MM.1S (cell line): ENCODE data around the gene SPINT1.
A peak's percentile ranks its signal among the peaks of the same experiment; 100 is the strongest.

ENCODE experiments used
- DNase-seq: peaks from one replicate; pipeline ENCODE4 v3.0.0-alpha.2; 2015
- H2AFZ ChIP-seq: fragments of 300-600 bp; sonication (generic); 2 replicates; pipeline ENCODE4 v1.6.0; 2016; ENCODE audit warnings: antibody characterized with exemption, low read length
- H3F3A ChIP-seq: fragments of 300-600 bp; sonication (generic); 2 replicates; pipeline ENCODE4 v1.6.1; 2016; ENCODE audit warnings: mild to moderate bottlenecking, antibody characterized with exemption, low read length, moderate library complexity, mixed read lengths; ENCODE audit not compliant: insufficient read depth
- H3K27ac ChIP-seq: fragments of 300-600 bp; sonication (generic); 2 replicates; pipeline ENCODE4 v1.5.1; 2016; ENCODE audit warnings: mild to moderate bottlenecking, low read length
- H3K27me3 ChIP-seq: fragments of 300-600 bp; sonication (generic); replicated peaks from 2 replicates; pipeline ENCODE4 v1.6.0; 2016; ENCODE audit warnings: low read length; ENCODE audit not compliant: insufficient read depth
- H3K36me3 ChIP-seq: fragments of 300-600 bp; sonication (generic); replicated peaks from 2 replicates; pipeline ENCODE4 v1.6.1; 2016; ENCODE audit warnings: mild to moderate bottlenecking, low read length, mixed read lengths; ENCODE audit not compliant: insufficient read depth
- H3K4me1 ChIP-seq: fragments of 300-600 bp; sonication (generic); 2 replicates; pipeline ENCODE4 v1.6.1; 2016; ENCODE audit warnings: low read length, mixed read lengths
- H3K4me2 ChIP-seq: fragments of 300-600 bp; sonication (generic); 2 replicates; pipeline ENCODE4 v1.6.0; 2016; ENCODE audit warnings: low read depth, low read length
- H3K4me3 ChIP-seq: fragments of 300-600 bp; sonication (generic); 2 replicates; pipeline ENCODE4 v1.5.1; 2016; ENCODE audit warnings: low read length, mixed read lengths
- H3K79me2 ChIP-seq: fragments of 300-600 bp; sonication (generic); 2 replicates; pipeline ENCODE4 v1.6.1; 2016; ENCODE audit warnings: mixed run types, low read length, mixed read lengths
- H3K9ac ChIP-seq: fragments of 300-600 bp; sonication (generic); 2 replicates; pipeline ENCODE4 v1.6.1; 2016; ENCODE audit warnings: low read length, mixed read lengths
- H3K9me2 ChIP-seq: fragments of 300-600 bp; sonication (generic); replicated peaks from 2 replicates; pipeline ENCODE4 v1.6.1; 2016; ENCODE audit warnings: mild to moderate bottlenecking, low read length, mixed read lengths; ENCODE audit not compliant: insufficient read depth
- H3K9me3 ChIP-seq: fragments of 300-600 bp; sonication (generic); replicated peaks from 2 replicates; pipeline ENCODE4 v1.6.1; 2016; ENCODE audit warnings: mild to moderate bottlenecking, low read length, mixed read lengths; ENCODE audit not compliant: insufficient read depth
- H4K20me1 ChIP-seq: fragments of 300-600 bp; sonication (generic); 2 replicates; pipeline ENCODE4 v1.6.1; 2016; ENCODE audit warnings: mild to moderate bottlenecking, low read length, moderate library complexity, mixed read lengths; ENCODE audit not compliant: insufficient read depth
- EZH2 ChIP-seq: fragments of 300-600 bp; sonication (generic); optimal IDR thresholded peaks from 2 replicates; pipeline ENCODE3; 2017; ENCODE audit warnings: low read depth, mild to moderate bottlenecking, antibody characterized with exemption, low read length, mixed read lengths
- EZH2phosphoT487 ChIP-seq: fragments of 300-600 bp; sonication (generic); IDR thresholded peaks from 2 replicates; pipeline ENCODE4 v1.6.1; 2018; ENCODE audit warnings: antibody characterized with exemption, low read length
- TF ChIP-seq, protein P1 (sequence below): fragments of 300-600 bp; sonication (generic); IDR thresholded peaks from 2 replicates; pipeline ENCODE4 v1.5.1; 2016; ENCODE audit warnings: antibody characterized with exemption, low read length, mixed read lengths

Gene SPINT1

DNA sequence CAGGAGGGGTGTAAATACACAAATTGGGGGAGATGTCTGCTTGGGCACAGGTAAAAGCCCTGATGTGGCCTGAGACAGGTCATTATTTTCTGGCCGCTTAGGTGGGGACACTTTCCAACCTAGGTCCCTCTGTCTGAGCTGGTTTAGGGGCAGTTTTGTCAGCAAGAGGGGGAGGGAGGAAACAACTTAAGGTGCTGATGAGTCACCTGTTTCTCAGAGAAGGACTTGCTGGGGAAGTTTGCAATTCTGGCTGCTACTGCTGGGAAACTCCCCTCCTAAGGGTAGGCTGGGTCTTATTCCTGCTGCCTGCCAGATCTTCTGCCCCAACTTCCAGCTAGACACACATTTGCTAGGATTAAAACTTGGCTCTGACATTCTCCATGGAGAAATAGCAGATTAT lies 34.9 kb downstream of the SPINT1 start:
- no peaks in the 10 kb centered on the region for H3K27me3 ChIP-seq
- H3F3A ChIP-seq, result no peaks in the 10 kb centered on the region
- no peak for TF ChIP-seq EZH2
- no peak for TF ChIP-seq EZH2phosphoT487
- TF ChIP-seq, protein P1, sequence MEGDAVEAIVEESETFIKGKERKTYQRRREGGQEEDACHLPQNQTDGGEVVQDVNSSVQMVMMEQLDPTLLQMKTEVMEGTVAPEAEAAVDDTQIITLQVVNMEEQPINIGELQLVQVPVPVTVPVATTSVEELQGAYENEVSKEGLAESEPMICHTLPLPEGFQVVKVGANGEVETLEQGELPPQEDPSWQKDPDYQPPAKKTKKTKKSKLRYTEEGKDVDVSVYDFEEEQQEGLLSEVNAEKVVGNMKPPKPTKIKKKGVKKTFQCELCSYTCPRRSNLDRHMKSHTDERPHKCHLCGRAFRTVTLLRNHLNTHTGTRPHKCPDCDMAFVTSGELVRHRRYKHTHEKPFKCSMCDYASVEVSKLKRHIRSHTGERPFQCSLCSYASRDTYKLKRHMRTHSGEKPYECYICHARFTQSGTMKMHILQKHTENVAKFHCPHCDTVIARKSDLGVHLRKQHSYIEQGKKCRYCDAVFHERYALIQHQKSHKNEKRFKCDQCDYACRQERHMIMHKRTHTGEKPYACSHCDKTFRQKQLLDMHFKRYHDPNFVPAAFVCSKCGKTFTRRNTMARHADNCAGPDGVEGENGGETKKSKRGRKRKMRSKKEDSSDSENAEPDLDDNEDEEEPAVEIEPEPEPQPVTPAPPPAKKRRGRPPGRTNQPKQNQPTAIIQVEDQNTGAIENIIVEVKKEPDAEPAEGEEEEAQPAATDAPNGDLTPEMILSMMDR, result no peak
- no peaks in the 10 kb centered on the region for H3K9me2 ChIP-seq
- H3K4me2 ChIP-seq, result peak overlapping the region; percentile 18; the same call in 1 of the 2 replicates
- no peak overlapping the region for H3K9ac ChIP-seq
- peak; percentile 71 for DNase-seq
- H3K4me1 ChIP-seq, result peaks cover 9% of the 10 kb centered on the region
- H4K20me1 ChIP-seq, result no peaks in the 10 kb centered on the region
- H2AFZ ChIP-seq, result 0 out of 2 replicates have a peak overlapping the region, but pooled peaks have one; percentile 26
- H3K9me3 ChIP-seq, result no peaks in the 10 kb centered on the region
- no peaks in the 10 kb centered on the region for H3K36me3 ChIP-seq
- H3K27ac ChIP-seq, result no peak overlapping the region; the same call in 1 of the 2 replicates
- no peak overlapping the region for H3K4me3 ChIP-seq
- H3K79me2 ChIP-seq, result no peaks in the 10 kb centered on the region

DNA sequence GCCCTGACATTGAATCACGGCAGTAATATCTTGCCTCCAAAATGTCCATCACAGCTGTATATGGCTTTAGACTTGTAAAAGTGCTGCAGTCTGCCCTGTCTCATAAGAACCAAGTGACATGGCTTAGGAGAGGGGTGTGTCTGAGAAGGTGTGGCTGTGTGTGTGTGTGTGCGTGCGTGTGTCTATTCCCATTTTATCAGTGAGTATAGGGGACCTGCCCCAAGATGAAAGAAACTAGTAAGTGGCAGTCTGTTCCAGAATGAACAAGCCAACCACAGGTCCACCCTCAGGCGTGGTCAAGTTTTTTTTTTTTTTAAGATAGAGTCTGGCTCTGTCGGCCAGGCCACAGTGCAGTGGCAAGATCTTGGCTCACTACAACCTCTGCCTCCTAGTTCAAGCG lies 35.8 kb downstream of the SPINT1 start:
- peaks cover 13% of the 10 kb centered on the region for H3K4me1 ChIP-seq
- H3K27me3 ChIP-seq, result no peaks in the 10 kb centered on the region
- H3K36me3 ChIP-seq, result no peaks in the 10 kb centered on the region
- H3F3A ChIP-seq, result no peaks in the 10 kb centered on the region
- no peak overlapping the region for H3K9ac ChIP-seq
- no peak for TF ChIP-seq EZH2phosphoT487
- TF ChIP-seq, protein P1, result no peak
- no peak for TF ChIP-seq EZH2
- H4K20me1 ChIP-seq, result no peaks in the 10 kb centered on the region
- H3K27ac ChIP-seq, result no peak overlapping the region
- no peaks in the 10 kb centered on the region for H3K9me3 ChIP-seq
- no peak overlapping the region for H2AFZ ChIP-seq
- H3K79me2 ChIP-seq, result no peaks in the 10 kb centered on the region
- no peak for DNase-seq
- no peak overlapping the region for H3K4me3 ChIP-seq
- no peaks in the 10 kb centered on the region for H3K9me2 ChIP-seq
- no peak overlapping the region for H3K4me2 ChIP-seq

DNA sequence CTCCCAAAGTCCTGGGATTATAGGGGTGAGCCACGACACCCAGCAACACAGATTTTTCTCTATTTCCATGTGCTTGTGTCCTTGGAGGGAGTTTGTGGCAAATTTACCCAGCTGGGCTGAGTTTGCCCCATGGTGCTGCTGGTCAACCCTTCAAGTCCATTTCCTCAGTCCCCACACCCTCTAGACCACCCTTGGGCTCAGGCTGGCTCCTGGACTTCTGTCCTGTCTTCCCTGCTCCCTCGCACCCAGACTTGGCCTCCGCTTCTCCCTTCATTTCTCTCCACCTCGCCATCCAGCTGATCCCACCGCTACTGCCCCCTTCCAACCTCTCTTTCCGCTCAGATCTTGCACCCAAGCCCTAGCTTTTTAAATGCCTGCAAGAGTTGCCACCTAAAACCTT lies 37.5 kb downstream of the SPINT1 start:
- TF ChIP-seq EZH2phosphoT487 (no peak), EZH2 (no peak)
- TF ChIP-seq, protein P1, result no peak
- no peaks in the 10 kb centered on the region for H3K9me3 ChIP-seq
- H3K9ac ChIP-seq, result no peak overlapping the region
- H3K4me3 ChIP-seq, result no peak overlapping the region
- H3F3A ChIP-seq, result no peaks in the 10 kb centered on the region
- no peaks in the 10 kb centered on the region for H4K20me1 ChIP-seq
- no peak for DNase-seq
- H2AFZ ChIP-seq, result no peak overlapping the region
- no peak overlapping the region for H3K27ac ChIP-seq
- H3K36me3 ChIP-seq, result no peaks in the 10 kb centered on the region
- H3K27me3 ChIP-seq, result no peaks in the 10 kb centered on the region
- H3K9me2 ChIP-seq, result no peaks in the 10 kb centered on the region
- no peaks in the 10 kb centered on the region for H3K79me2 ChIP-seq
- peaks cover 13% of the 10 kb centered on the region for H3K4me1 ChIP-seq
- H3K4me2 ChIP-seq, result no peak overlapping the region
